Mucosa of descending colon (tissue), 3 donors: ENCODE measurements around the gene THAP6. TPM values are rescaled to one million over a fixed set of nuclear protein-coding genes. Genes with fewer than 3 reads are reported as not detected.

Experiments used
- ATAC-seq: fragments of 200-7000 bp; cut with Tn5 transposase; one replicate; pipeline ENCODE4 v1.9.1; 2020; ENCODE audit warnings: mild to moderate bottlenecking, moderate library complexity
- DNase-seq, 3 donors: peaks; one replicate each; pipeline ENCODE4 v3.0.0-alpha.2; 2020
- H3K36me3 ChIP-seq: fragments of 200-600 bp; one replicate; pipeline ENCODE4 v1.8.0; 2021; ENCODE audit warnings: low read depth, mild to moderate bottlenecking
- H3K4me1 ChIP-seq: fragments of 200-600 bp; one replicate; pipeline ENCODE4 v1.8.0; 2021; ENCODE audit warnings: low read depth, mild to moderate bottlenecking
- H3K4me3 ChIP-seq: fragments of 200-600 bp; one replicate; pipeline ENCODE4 v1.8.0; 2021; ENCODE audit warnings: mild to moderate bottlenecking
- H3K9me3 ChIP-seq: fragments of 200-600 bp; one replicate; pipeline ENCODE4 v1.8.0; 2021; ENCODE audit warnings: mild to moderate bottlenecking
- intact Hi-C, 2 donors: fragments of 100-400 bp; cut with DNase I in 1 of 2; cut with micrococcal nuclease in 1 of 2; formaldehyde crosslinking; loops; one replicate each; pipeline versions ENCODE4 v1.11.0 to v1.11.1; 2022; cut with DNase I, micrococcal nuclease
- total RNA-seq, 3 donors: library from RNA; stranded (reverse); fragmentation: NEBNext Ultra II Directional in 2 of 3; extraction: Animal tissue kit (Norgen Biotek cat#: 25700) in 2 of 3; gene quantifications; one replicate each; pipeline versions ENCODE4 v1.2.1 to v1.2.4, GENCODE V29; 2021 to 2023
- TF ChIP-seq, protein P1 (sequence below): fragments of 200-600 bp; IDR thresholded peaks from one replicate; pipeline ENCODE4 v1.8.0; 2022; ENCODE audit warnings: antibody characterized with exemption, mild to moderate bottlenecking
- donor health status: DM: no; HTN: no; CAD: no; lungs with moderate emphysema.
- donor health status: DM: no; HTN: no; CAD: no.
- donor health status: DM: no; HTN: yes; CAD: no.

Gene THAP6
- total RNA-seq, 3 donors from 2014 or later = 17.3 to 21.8 (median 21.5) TPM

DNA sequence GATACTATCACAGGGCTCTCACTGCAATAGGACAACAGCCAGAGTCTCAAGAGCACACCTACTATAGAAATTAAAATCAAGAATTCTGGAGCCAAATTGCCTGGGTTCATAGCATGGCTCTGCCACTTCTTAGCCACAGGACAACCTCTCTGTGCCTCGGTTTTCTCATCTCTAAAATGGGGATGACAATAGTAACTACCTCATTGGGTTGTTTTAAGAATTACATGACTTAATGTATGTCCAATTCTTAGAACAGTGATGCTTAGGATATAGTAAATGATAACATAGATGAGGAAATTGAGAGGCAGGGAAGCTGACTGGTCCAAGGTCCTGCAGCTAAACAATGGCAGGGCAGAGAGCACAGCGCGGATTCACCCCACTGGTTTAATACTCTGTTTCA is 30.6 kb downstream of the THAP6 start:
- Histone ChIP-seq H3K4me3 (no peak overlapping the region), H3K9me3 (no peaks in the 10 kb centered on the region), H3K36me3 (no peaks in the 10 kb centered on the region), H3K4me1 (no peaks in the 10 kb centered on the region)
- TF ChIP-seq, protein P1, sequence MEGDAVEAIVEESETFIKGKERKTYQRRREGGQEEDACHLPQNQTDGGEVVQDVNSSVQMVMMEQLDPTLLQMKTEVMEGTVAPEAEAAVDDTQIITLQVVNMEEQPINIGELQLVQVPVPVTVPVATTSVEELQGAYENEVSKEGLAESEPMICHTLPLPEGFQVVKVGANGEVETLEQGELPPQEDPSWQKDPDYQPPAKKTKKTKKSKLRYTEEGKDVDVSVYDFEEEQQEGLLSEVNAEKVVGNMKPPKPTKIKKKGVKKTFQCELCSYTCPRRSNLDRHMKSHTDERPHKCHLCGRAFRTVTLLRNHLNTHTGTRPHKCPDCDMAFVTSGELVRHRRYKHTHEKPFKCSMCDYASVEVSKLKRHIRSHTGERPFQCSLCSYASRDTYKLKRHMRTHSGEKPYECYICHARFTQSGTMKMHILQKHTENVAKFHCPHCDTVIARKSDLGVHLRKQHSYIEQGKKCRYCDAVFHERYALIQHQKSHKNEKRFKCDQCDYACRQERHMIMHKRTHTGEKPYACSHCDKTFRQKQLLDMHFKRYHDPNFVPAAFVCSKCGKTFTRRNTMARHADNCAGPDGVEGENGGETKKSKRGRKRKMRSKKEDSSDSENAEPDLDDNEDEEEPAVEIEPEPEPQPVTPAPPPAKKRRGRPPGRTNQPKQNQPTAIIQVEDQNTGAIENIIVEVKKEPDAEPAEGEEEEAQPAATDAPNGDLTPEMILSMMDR = no peak
- intact Hi-C loops = no loop called here
- ATAC-seq = no peak
- DNase-seq = no peak

DNA sequence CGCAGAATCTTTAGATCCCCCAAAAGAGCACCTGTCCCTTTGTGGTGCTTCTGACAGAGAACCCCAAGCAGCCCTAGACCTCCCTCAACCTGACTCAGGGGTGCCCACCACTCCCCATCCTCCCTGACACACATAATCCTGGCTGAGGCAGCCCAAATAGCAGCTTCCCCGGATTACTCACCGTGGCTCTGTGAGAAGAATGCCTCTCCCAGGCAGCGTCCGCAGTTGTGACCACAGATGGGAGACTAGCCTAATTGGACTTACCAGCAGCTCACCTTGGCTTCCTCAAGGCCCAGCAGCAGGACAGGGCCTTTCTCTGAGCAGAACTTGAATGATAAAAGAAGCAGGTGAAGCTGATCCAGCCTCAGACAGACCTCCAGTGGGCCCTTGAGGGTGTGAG is 31.3 kb downstream of the THAP6 start:
- no peak for ATAC-seq
- H3K36me3 ChIP-seq = no peaks in the 10 kb centered on the region
- TF ChIP-seq, protein P1 = no peak

GRCh38 chr4:75547647-75548387 is 33.5 kb downstream of the THAP6 start:
- intact Hi-C loops = no loop called here
- TF ChIP-seq, protein P1 = no peak
- Histone ChIP-seq H3K9me3 (no peaks in the 10 kb centered on the region), H3K4me3 (no peak overlapping the region), H3K4me1 (no peaks in the 10 kb centered on the region), H3K36me3 (no peaks in the 10 kb centered on the region)
- DNase-seq (peak in 2 of 3 donors; percentile 29 to 36), ATAC-seq (no peak)

More for the DNA sequence above, 31.3 kb downstream of the THAP6 start:
- Histone ChIP-seq H3K4me3 (no peak overlapping the region), H3K9me3 (no peaks in the 10 kb centered on the region), H3K4me1 (no peaks in the 10 kb centered on the region)
- DNase-seq = no peak
- intact Hi-C loops = no loop called here

DNA sequence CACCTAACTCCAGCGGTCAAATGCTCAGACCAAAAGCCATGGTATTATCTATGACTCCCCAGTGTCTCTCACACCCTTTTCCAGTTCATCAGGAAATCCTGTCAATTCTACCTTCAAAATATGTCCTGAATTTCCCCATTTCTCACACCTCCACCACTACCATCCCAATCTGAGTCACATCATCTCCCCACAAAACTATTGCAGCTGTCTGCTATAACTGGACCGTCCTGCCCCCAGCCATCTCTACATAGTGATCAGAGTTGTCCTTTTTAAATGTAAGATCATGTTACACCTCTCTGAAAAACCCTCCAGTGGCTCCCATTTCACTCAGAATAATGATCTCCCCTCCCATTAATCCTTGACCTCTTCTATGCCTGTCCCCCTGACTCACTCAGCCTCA is 34.7 kb downstream of the THAP6 start:
- intact Hi-C loops = no loop called here
- H3K9me3 ChIP-seq = no peaks in the 10 kb centered on the region
- no peaks in the 10 kb centered on the region for H3K36me3 ChIP-seq
- no peaks in the 10 kb centered on the region for H3K4me1 ChIP-seq
- TF ChIP-seq, protein P1 = no peak
- DNase-seq (no peak), ATAC-seq (no peak)
- no peak overlapping the region for H3K4me3 ChIP-seq

DNA sequence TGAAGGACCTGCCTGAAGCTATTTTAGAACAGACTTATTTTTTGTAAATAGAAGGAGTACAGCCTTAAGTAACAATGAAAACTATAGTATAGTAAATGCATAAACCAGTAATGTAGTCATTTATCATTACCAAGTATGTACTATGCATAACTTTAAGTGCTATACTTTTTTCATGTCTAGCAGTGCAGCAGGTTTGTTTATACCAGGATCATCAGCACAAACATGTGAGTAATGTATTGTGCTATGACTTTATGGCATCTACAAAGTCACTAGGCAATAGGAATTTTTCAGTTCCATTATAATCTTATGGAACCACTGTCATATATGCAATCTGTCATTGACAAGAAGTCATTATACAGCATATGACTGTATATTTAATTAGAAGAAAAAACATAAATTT is 38.2 kb downstream of the THAP6 start:
- H3K36me3 ChIP-seq = no peaks in the 10 kb centered on the region
- no peak for ATAC-seq
- DNase-seq = no peak
- TF ChIP-seq, protein P1 = no peak
- H3K4me1 ChIP-seq = no peaks in the 10 kb centered on the region
- intact Hi-C loops = no loop called here
- no peak overlapping the region for H3K4me3 ChIP-seq
- H3K9me3 ChIP-seq = no peaks in the 10 kb centered on the region
